ENCODE results near the gene MAP7D2. TPM values are rescaled to one million over a fixed set of nuclear protein-coding genes. Genes with fewer than 3 reads are reported as not detected.

Gene MAP7D2
- total and polyA plus RNA-seq, 4 donors: 0.16 to 1.5 (median 0.42) TPM

GRCh38 chrX:20019672-20020365 lies 96.9 kb downstream of the MAP7D2 start:
- Histone ChIP-seq H3K4me3 (ENCODE audit: low read depth in 1 of 3, low read length in 3 of 3) (no peak overlapping the region), H3K9ac (ENCODE audit: low read depth in 1 of 2, low read length in 2 of 2) (no peak overlapping the region), H3K4me1 (ENCODE audit: control insufficient read depth in 4 of 4, insufficient read depth in 4 of 4, low read length in 3 of 4) (no peaks in the 10 kb centered on the region), H3K27me3 (ENCODE audit: control insufficient read depth in 4 of 4, insufficient read depth in 4 of 4, low read length in 3 of 4) (no peaks in the 10 kb centered on the region), H3K27ac (ENCODE audit: low read depth in 1 of 2, low read length in 2 of 2) (no peak overlapping the region), H3K36me3 (ENCODE audit: control insufficient read depth in 4 of 4, insufficient read depth in 3 of 4, low read depth in 1 of 4, low read length in 3 of 4) (no peaks in the 10 kb centered on the region), H3K9me3 (ENCODE audit: control insufficient read depth in 4 of 4, low read length in 3 of 4) (peaks cover 0 to 14% (median 9%) of the 10 kb centered on the region in 4 donors)
- no peak for TF ChIP-seq HNF4A (conservative IDR thresholded peaks at IDR 0.05)
- TF ChIP-seq, protein P1, sequence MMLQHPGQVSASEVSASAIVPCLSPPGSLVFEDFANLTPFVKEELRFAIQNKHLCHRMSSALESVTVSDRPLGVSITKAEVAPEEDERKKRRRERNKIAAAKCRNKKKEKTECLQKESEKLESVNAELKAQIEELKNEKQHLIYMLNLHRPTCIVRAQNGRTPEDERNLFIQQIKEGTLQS (IDR thresholded peaks at IDR 0.05): no peak
- TF ChIP-seq TAF1 (conservative IDR thresholded peaks at IDR 0.05): no peak
- no peak for TF ChIP-seq YY1 (IDR thresholded peaks at IDR 0.05)
- 87% methylated on average over 6 of the region's 6 CpGs for WGBS
- DNase-seq (ENCODE audit: low spot score): no peak

DNA sequence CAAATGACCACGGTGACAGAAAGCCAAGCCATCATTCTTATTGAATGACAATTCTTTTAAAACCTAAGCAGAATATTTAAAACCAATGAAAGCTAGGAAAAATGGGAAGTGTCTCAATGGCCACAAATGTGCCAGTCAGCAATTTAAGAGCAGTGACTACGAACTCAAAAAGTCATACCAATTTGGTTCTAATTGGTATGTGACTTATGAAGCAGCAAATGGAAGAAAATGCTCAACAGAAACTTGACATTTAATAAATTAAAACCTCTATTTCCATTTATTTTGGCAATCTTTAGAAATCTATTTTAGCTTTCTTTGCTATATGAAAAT lies 100.1 kb downstream of the MAP7D2 start:
- H3K9ac ChIP-seq (ENCODE audit: low read depth in 1 of 2, low read length in 2 of 2): no peak overlapping the region
- H3K27ac ChIP-seq (ENCODE audit: low read depth in 1 of 2, low read length in 2 of 2): no peak overlapping the region
- TF ChIP-seq CTCF (IDR thresholded peaks at IDR 0.05; ENCODE audit: low read depth, low read length, missing input control): no peak
- TF ChIP-seq RXRA (IDR thresholded peaks at IDR 0.05): no peak
- H3K4me3 ChIP-seq (ENCODE audit: low read depth in 1 of 3, low read length in 3 of 3): no peak overlapping the region
- 93% methylated on average over 2 of the region's 2 CpGs for WGBS
- H3K36me3 ChIP-seq (ENCODE audit: control insufficient read depth in 4 of 4, insufficient read depth in 3 of 4, low read depth in 1 of 4, low read length in 3 of 4): no peaks in the 10 kb centered on the region
- H3K4me1 ChIP-seq (ENCODE audit: control insufficient read depth in 4 of 4, insufficient read depth in 4 of 4, low read length in 3 of 4): no peaks in the 10 kb centered on the region
- H3K9me3 ChIP-seq (ENCODE audit: control insufficient read depth in 4 of 4, low read length in 3 of 4): peaks cover 0 to 18% (median 9%) of the 10 kb centered on the region in 4 donors
- peaks cover 0 to 2% (median 0%) of the 10 kb centered on the region in 4 donors for H3K27me3 ChIP-seq (ENCODE audit: control insufficient read depth in 4 of 4, insufficient read depth in 4 of 4, low read length in 3 of 4)
- no peak for DNase-seq (ENCODE audit: low spot score)

DNA sequence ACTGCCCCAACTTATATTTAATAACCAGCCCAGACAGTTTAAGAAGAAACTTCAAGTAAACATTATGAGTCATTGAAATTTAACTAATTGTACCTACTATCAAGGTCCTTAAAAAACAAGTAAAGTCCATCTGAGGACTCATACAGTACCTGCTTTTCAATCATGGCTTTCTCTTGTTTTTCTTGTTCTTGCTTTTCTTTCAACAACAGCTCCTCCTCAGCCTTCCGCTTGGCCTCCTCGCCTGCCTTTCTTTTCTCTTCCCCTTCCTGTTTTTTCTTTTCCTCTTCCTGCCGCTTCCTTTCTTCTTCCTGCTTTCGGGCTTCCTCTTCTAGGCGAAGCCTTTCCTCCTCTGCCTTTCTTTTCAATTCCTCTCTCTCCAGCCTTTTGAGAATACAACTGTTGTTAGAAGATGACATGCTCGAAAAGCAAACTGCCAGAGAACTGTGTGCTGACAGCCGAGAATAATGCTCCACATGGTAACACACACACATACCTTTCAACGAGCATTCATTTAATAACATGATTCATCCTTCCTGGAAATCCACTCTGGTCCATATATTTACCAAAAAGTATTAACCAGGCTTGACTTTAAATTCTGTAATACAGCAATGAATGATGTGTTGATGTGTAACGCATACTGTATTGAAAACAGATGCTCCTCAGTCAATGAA lies 100.6 kb downstream of the MAP7D2 start:
- peaks cover 0 to 2% (median 0%) of the 10 kb centered on the region in 4 donors for H3K27me3 ChIP-seq (ENCODE audit: control insufficient read depth in 4 of 4, insufficient read depth in 4 of 4, low read length in 3 of 4)
- peaks cover 0 to 18% (median 9%) of the 10 kb centered on the region in 4 donors for H3K9me3 ChIP-seq (ENCODE audit: control insufficient read depth in 4 of 4, low read length in 3 of 4)
- no peak overlapping the region for H3K27ac ChIP-seq (ENCODE audit: low read depth in 1 of 2, low read length in 2 of 2)
- WGBS: 93% methylated on average over 9 of the region's 9 CpGs
- DNase-seq (ENCODE audit: low spot score): no peak
- H3K4me1 ChIP-seq (ENCODE audit: control insufficient read depth in 4 of 4, insufficient read depth in 4 of 4, low read length in 3 of 4): no peaks in the 10 kb centered on the region
- no peaks in the 10 kb centered on the region for H3K36me3 ChIP-seq (ENCODE audit: control insufficient read depth in 4 of 4, insufficient read depth in 3 of 4, low read depth in 1 of 4, low read length in 3 of 4)
- H3K9ac ChIP-seq (ENCODE audit: low read depth in 1 of 2, low read length in 2 of 2): no peak overlapping the region
- no peak overlapping the region for H3K4me3 ChIP-seq (ENCODE audit: low read depth in 1 of 3, low read length in 3 of 3)
- TF ChIP-seq YY1 (IDR thresholded peaks at IDR 0.05) (no peak), HNF4G (IDR thresholded peaks at IDR 0.05) (no peak), HNF4A (conservative IDR thresholded peaks at IDR 0.05) (no peak), RAD21 (IDR thresholded peaks at IDR 0.05) (no peak), NR2F2 (IDR thresholded peaks at IDR 0.05) (no peak), FOXA2 (IDR thresholded peaks at IDR 0.05) (no peak), JUND (IDR thresholded peaks at IDR 0.05) (no peak), ZBTB33 (IDR thresholded peaks at IDR 0.05) (no peak), RXRA (IDR thresholded peaks at IDR 0.05) (no peak), CTCF (IDR thresholded peaks at IDR 0.05; ENCODE audit: low read depth, low read length, missing input control) (no peak), FOXA1 (IDR thresholded peaks at IDR 0.05) (no peak), TAF1 (conservative IDR thresholded peaks at IDR 0.05) (no peak), SP1 (IDR thresholded peaks at IDR 0.05) (no peak), EGR1 (IDR thresholded peaks at IDR 0.05; ENCODE audit: low read depth in 2 of 2) (no peak)
- TF ChIP-seq, protein P1 (IDR thresholded peaks at IDR 0.05): no peak
- TF ChIP-seq, protein P2, sequence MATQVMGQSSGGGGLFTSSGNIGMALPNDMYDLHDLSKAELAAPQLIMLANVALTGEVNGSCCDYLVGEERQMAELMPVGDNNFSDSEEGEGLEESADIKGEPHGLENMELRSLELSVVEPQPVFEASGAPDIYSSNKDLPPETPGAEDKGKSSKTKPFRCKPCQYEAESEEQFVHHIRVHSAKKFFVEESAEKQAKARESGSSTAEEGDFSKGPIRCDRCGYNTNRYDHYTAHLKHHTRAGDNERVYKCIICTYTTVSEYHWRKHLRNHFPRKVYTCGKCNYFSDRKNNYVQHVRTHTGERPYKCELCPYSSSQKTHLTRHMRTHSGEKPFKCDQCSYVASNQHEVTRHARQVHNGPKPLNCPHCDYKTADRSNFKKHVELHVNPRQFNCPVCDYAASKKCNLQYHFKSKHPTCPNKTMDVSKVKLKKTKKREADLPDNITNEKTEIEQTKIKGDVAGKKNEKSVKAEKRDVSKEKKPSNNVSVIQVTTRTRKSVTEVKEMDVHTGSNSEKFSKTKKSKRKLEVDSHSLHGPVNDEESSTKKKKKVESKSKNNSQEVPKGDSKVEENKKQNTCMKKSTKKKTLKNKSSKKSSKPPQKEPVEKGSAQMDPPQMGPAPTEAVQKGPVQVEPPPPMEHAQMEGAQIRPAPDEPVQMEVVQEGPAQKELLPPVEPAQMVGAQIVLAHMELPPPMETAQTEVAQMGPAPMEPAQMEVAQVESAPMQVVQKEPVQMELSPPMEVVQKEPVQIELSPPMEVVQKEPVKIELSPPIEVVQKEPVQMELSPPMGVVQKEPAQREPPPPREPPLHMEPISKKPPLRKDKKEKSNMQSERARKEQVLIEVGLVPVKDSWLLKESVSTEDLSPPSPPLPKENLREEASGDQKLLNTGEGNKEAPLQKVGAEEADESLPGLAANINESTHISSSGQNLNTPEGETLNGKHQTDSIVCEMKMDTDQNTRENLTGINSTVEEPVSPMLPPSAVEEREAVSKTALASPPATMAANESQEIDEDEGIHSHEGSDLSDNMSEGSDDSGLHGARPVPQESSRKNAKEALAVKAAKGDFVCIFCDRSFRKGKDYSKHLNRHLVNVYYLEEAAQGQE (IDR thresholded peaks at IDR 0.05): no peak
